ENCODE measurements around the gene SMPD2.

- TF ChIP-seq CTCF (conservative IDR thresholded peaks at IDR 0.05; ENCODE audit: low read depth in 2 of 2) = no peak
- TF ChIP-seq EZH2 (IDR thresholded peaks at IDR 0.05; ENCODE audit: low read depth, unreplicated experiment) = no peak
- no peak for TF ChIP-seq REST (IDR thresholded peaks at IDR 0.05; ENCODE audit: unreplicated experiment)
- TF ChIP-seq CREB1 (CRISPR knock-in tag; IDR thresholded peaks at IDR 0.05; ENCODE audit: low read depth) = no peak
- TF ChIP-seq STAT1 (IDR thresholded peaks at IDR 0.05; ENCODE audit: unreplicated experiment) = no peak
- TF ChIP-seq ETS1 (IDR thresholded peaks at IDR 0.05) = no peak
- TF ChIP-seq JUNB (IDR thresholded peaks at IDR 0.05; ENCODE audit: unreplicated experiment) = no peak
- no peak for TF ChIP-seq NANOG (IDR thresholded peaks at IDR 0.05; ENCODE audit: borderline replicate concordance)
- TF ChIP-seq POLR2AphosphoS5 (IDR thresholded peaks at IDR 0.05; ENCODE audit: low read depth) = no peak
- TF ChIP-seq ZNF331 (CRISPR knock-in tag; IDR thresholded peaks at IDR 0.05; ENCODE audit: low read depth) = no peak
- no peak for TF ChIP-seq EZH2phosphoT487 (IDR thresholded peaks at IDR 0.05; ENCODE audit: unreplicated experiment)
- TF ChIP-seq ZNF114 (CRISPR knock-in tag; IDR thresholded peaks at IDR 0.05) = no peak
- TF ChIP-seq ZNF462 (CRISPR knock-in tag; IDR thresholded peaks at IDR 0.05) = no peak
Observed at GRCh38 chr6:109484122-109484521, 43.6 kb downstream of the SMPD2 start.

All from GM23338 (cell line).